HepG2 (cell line): Measurements from ENCODE around the gene ZNF655. TPM values are rescaled to one million over a fixed set of nuclear protein-coding genes. Genes with fewer than 3 reads are reported as not detected.
A peak's percentile ranks its signal among the peaks of the same experiment; 100 is the strongest.

Experiments used
- CCDC6 ChIP-seq: sonication (generic); formaldehyde crosslinking; IDR thresholded peaks from 2 replicates; pipeline ENCODE4 v1.8.1; 2022; ENCODE audit warnings: mild to moderate bottlenecking, missing genetic modification reagents, moderate library complexity
- CHD2 ChIP-seq: IDR thresholded peaks from 2 replicates; pipeline ENCODE4 v1.6.1; 2011; ENCODE audit warnings: low read depth, low read length, improper control_type of control experiment
- LCORL ChIP-seq, 2 experiments: fragments of 450-650 bp in 1 of 2; sonication (generic) in 1 of 2; formaldehyde crosslinking in 1 of 2; IDR thresholded peaks; 2 replicates each; pipeline versions ENCODE4 v1.5.0 to v1.6.1; 2017 to 2020; ENCODE audit warnings: antibody characterized with exemption in 1 of 2, missing genetic modification reagents in 1 of 2
- MED8 ChIP-seq: sonication (generic); formaldehyde crosslinking; IDR thresholded peaks from 2 replicates; pipeline ENCODE4 v1.8.1; 2023; ENCODE audit warnings: mild to moderate bottlenecking, missing genetic modification reagents; ENCODE audit not compliant: insufficient replicate concordance
- NR3C1 ChIP-seq: sonication (generic); formaldehyde crosslinking; IDR thresholded peaks from 2 replicates; pipeline ENCODE4 v1.4.0; 2020; ENCODE audit warnings: missing genetic modification reagents
- RXRB ChIP-seq: IDR thresholded peaks from 2 replicates; pipeline ENCODE4 v1.6.1; 2016; ENCODE audit warnings: borderline replicate concordance, missing genetic modification reagents, missing compliant biosample characterization
- SUZ12 ChIP-seq: fragments of 150-350 bp; IDR thresholded peaks from 2 replicates; pipeline ENCODE4 v1.6.1; 2014; ENCODE audit warnings: low read depth, low read length
- ZBTB42 ChIP-seq: sonication (generic); formaldehyde crosslinking; IDR thresholded peaks from 2 replicates; pipeline ENCODE4 v1.5.0; 2020; ENCODE audit warnings: mild to moderate bottlenecking, missing genetic modification reagents
- ZNF121 ChIP-seq: sonication (generic); formaldehyde crosslinking; IDR thresholded peaks from 2 replicates; pipeline ENCODE4 v1.5.0; 2020; ENCODE audit warnings: mild to moderate bottlenecking, missing genetic modification reagents
- ZNF138 ChIP-seq: sonication (generic); formaldehyde crosslinking; IDR thresholded peaks from 2 replicates; pipeline ENCODE4 v1.5.0; 2020; ENCODE audit warnings: mild to moderate bottlenecking, low read depth, missing genetic modification reagents
- ZNF292 ChIP-seq: sonication (generic); formaldehyde crosslinking; IDR thresholded peaks from 2 replicates; pipeline ENCODE4 v1.8.1; 2022; ENCODE audit warnings: mild to moderate bottlenecking, low read depth, missing genetic modification reagents, borderline replicate concordance
- ZNF589 ChIP-seq: sonication (generic); formaldehyde crosslinking; conservative IDR thresholded peaks from 2 replicates; pipeline ENCODE4 v1.8.0; 2022; ENCODE audit warnings: mild to moderate bottlenecking, moderate library complexity, missing genetic modification reagents
- ZNF747 ChIP-seq: sonication (generic); formaldehyde crosslinking; IDR thresholded peaks from 2 replicates; pipeline ENCODE4 v1.8.1; 2023; ENCODE audit warnings: missing genetic modification reagents, mild to moderate bottlenecking, borderline replicate concordance
- polyA plus RNA-seq, 8 experiments: library from polyadenylated mRNA; depleted of rRNA in 3 of 8; stranded (reverse) in 7 of 8; unstranded in 1 of 8; fragments of >200 nt; fragmentation: Illumina TruSeq in 4 of 8; extraction: Trizol in 4 of 8; gene quantifications; 2 replicates each; pipeline versions ENCODE4 v1.2.1 to v1.2.3, GENCODE V29; 2011 to 2016; ENCODE audit warnings: low read depth in 4 of 8, missing spikeins in 1 of 8, mixed read lengths in 1 of 8; ENCODE audit not compliant: insufficient read depth in 1 of 8
- total RNA-seq, 5 experiments: library from RNA; depleted of rRNA; stranded (reverse); fragments of >200 nt; fragmentation: Illumina TruSeq; extraction: Trizol; gene quantifications; 2 replicates each; pipeline ENCODE4 v1.2.3, GENCODE V29; 2016; ENCODE audit warnings: low read depth in 1 of 5
- TF ChIP-seq, protein P1 (sequence below): sonication (generic); formaldehyde crosslinking; IDR thresholded peaks from 2 replicates; pipeline ENCODE4 v1.5.1; 2020; ENCODE audit warnings: mild to moderate bottlenecking, missing genetic modification reagents
- TF ChIP-seq, protein P2 (sequence below): sonication (generic); formaldehyde crosslinking; IDR thresholded peaks from 2 replicates; pipeline ENCODE4 v1.5.0; 2020; ENCODE audit warnings: mild to moderate bottlenecking, low read depth, missing genetic modification reagents, borderline replicate concordance
- TF ChIP-seq, protein P3 (sequence below): sonication (generic); formaldehyde crosslinking; IDR thresholded peaks from 2 replicates; pipeline ENCODE4 v1.4.0; 2020; ENCODE audit warnings: missing genetic modification reagents
- TF ChIP-seq, protein P4 (sequence below): sonication (generic); formaldehyde crosslinking; IDR thresholded peaks from 2 replicates; pipeline ENCODE4 v1.8.0; 2022; ENCODE audit warnings: mild to moderate bottlenecking, missing genetic modification reagents, moderate library complexity
- TF ChIP-seq, protein P5 (sequence below): sonication (generic); formaldehyde crosslinking; IDR thresholded peaks from 2 replicates; pipeline ENCODE4 v1.5.1; 2020; ENCODE audit warnings: mild to moderate bottlenecking, moderate library complexity, missing genetic modification reagents

ZNF655 gene
- total and polyA plus RNA-seq, 2 of the 13 experiments (the other 11 are each of a cell fraction or from before 2014, with no cell fraction given): 53.4 to 75.6 TPM

DNA sequence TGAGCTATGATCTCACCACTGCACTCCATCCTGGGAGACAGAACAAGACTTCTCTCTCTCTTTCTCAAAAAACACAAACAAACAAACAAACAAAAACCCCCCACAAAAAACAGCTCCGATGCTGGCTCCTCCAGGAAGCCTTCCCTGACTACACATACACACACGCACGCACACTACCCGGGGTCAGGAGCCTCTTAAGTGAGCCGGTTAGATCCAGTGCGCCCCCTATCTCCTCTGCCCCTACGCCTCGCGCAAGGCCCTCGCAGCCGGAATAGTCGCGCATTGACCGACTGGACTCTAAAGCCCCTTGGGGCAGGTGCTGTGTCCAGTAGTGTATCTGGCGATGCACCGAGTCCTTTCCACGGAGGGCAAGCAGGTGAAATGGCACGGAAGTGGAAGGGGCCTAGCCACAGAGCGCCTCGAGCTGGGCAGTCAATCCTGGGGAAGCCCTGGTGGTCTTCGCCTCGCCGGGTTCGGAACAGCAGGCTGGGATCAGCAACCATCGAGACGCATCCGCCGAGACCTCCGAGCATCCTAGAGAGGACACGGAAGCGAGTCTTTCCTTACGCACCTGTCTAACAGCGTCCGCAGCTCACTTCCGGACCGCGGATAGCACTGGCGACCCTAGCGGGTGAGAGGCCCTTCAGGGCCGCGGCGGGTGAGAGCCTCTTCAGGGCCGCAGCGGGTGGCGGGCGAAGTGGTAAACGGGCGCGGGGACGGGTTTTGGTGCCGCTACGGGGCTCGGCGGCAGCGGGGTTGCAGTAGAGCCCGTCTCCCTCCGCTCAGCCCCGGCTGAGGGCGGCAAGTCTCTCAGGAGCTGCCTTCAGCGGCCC lies 58.1 kb downstream of the ZNF655 start, which contains the start of gene ZSCAN25 (continued):
- TF ChIP-seq ZNF121 (CRISPR knock-in tag): no peak
- TF ChIP-seq CHD2: no peak
- TF ChIP-seq, protein P1, sequence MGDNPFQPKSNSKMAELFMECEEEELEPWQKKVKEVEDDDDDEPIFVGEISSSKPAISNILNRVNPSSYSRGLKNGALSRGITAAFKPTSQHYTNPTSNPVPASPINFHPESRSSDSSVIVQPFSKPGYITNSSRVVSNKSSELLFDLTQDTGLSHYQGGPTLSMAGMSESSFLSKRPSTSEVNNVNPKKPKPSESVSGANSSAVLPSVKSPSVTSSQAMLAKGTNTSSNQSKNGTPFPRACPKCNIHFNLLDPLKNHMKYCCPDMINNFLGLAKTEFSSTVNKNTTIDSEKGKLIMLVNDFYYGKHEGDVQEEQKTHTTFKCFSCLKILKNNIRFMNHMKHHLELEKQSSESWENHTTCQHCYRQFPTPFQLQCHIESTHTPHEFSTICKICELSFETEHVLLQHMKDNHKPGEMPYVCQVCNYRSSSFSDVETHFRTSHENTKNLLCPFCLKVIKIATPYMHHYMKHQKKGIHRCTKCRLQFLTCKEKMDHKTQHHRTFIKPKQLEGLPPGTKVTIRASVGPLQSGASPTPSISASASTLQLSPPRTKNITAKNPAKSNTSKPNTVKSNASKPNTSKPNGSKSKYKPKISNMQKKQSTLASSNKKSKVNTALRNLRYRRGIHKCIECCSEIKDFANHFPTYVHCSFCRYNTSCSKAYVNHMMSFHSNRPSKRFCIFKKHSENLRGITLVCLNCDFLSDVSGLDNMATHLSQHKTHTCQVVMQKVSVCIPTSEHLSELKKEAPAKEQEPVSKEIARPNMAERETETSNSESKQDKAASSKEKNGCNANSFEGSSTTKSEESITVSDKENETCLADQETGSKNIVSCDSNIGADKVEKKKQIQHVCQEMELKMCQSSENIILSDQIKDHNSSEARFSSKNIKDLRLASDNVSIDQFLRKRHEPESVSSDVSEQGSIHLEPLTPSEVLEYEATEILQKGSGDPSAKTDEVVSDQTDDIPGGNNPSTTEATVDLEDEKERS (CRISPR knock-in tag): peak; percentile 95
- TF ChIP-seq ZBTB42: peak; percentile 94; the same call in 1 of the 2 replicates
- peak; percentile 91 for TF ChIP-seq MED8 (CRISPR knock-in tag)
- TF ChIP-seq SUZ12: no peak
- TF ChIP-seq ZNF589 (CRISPR knock-in tag): peak; percentile 84; the same call in 1 of the 2 replicates
- TF ChIP-seq, protein P2, sequence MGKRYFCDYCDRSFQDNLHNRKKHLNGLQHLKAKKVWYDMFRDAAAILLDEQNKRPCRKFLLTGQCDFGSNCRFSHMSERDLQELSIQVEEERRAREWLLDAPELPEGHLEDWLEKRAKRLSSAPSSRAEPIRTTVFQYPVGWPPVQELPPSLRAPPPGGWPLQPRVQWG: 0 out of 2 replicates have a peak, but pooled peaks have one; percentile 53
- TF ChIP-seq, protein P3, sequence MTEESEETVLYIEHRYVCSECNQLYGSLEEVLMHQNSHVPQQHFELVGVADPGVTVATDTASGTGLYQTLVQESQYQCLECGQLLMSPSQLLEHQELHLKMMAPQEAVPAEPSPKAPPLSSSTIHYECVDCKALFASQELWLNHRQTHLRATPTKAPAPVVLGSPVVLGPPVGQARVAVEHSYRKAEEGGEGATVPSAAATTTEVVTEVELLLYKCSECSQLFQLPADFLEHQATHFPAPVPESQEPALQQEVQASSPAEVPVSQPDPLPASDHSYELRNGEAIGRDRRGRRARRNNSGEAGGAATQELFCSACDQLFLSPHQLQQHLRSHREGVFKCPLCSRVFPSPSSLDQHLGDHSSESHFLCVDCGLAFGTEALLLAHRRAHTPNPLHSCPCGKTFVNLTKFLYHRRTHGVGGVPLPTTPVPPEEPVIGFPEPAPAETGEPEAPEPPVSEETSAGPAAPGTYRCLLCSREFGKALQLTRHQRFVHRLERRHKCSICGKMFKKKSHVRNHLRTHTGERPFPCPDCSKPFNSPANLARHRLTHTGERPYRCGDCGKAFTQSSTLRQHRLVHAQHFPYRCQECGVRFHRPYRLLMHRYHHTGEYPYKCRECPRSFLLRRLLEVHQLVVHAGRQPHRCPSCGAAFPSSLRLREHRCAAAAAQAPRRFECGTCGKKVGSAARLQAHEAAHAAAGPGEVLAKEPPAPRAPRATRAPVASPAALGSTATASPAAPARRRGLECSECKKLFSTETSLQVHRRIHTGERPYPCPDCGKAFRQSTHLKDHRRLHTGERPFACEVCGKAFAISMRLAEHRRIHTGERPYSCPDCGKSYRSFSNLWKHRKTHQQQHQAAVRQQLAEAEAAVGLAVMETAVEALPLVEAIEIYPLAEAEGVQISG (CRISPR knock-in tag): peak; percentile 100
- TF ChIP-seq CCDC6 (CRISPR knock-in tag): peak; percentile 73
- TF ChIP-seq ZNF138 (CRISPR knock-in tag): no peak
- TF ChIP-seq RXRB (CRISPR knock-in tag): peak; percentile 74
- peak; percentile 67; the same call in 1 of the 2 replicates for TF ChIP-seq ZNF747
- TF ChIP-seq ZNF292 (CRISPR knock-in tag): peak; percentile 48; the same call in 1 of the 2 replicates
- TF ChIP-seq, protein P4, sequence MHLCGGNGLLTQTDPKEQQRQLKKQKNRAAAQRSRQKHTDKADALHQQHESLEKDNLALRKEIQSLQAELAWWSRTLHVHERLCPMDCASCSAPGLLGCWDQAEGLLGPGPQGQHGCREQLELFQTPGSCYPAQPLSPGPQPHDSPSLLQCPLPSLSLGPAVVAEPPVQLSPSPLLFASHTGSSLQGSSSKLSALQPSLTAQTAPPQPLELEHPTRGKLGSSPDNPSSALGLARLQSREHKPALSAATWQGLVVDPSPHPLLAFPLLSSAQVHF (CRISPR knock-in tag): 0 out of 2 replicates have a peak, but pooled peaks have one; percentile 10
- TF ChIP-seq LCORL (IDR thresholded peaks at IDR 0.05): no peak
- peak; percentile 71 for TF ChIP-seq LCORL (CRISPR knock-in tag; IDR thresholded peaks at IDR 0.05)
- TF ChIP-seq NR3C1 (CRISPR knock-in tag): no peak
- TF ChIP-seq, protein P5, sequence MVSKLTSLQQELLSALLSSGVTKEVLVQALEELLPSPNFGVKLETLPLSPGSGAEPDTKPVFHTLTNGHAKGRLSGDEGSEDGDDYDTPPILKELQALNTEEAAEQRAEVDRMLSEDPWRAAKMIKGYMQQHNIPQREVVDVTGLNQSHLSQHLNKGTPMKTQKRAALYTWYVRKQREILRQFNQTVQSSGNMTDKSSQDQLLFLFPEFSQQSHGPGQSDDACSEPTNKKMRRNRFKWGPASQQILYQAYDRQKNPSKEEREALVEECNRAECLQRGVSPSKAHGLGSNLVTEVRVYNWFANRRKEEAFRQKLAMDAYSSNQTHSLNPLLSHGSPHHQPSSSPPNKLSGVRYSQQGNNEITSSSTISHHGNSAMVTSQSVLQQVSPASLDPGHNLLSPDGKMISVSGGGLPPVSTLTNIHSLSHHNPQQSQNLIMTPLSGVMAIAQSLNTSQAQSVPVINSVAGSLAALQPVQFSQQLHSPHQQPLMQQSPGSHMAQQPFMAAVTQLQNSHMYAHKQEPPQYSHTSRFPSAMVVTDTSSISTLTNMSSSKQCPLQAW (CRISPR knock-in tag): peak; percentile 86
